H1 (cell line): Measurements from ENCODE around the gene LHFPL2. TPM values are rescaled to one million over a fixed set of nuclear protein-coding genes. Genes with fewer than 3 reads are reported as not detected.

ENCODE experiments used
- CTCF ChIA-PET: fragments of 300-600 bp; sonication (Branson Sonifier 250); formaldehyde crosslinking; loops from one replicate; lab custom pipeline; 2021; ENCODE audit not compliant: partially characterized antibody; lab: Charles Lee
- POLR2A ChIA-PET: fragments of 300-600 bp; sonication (Branson Sonifier 250); formaldehyde crosslinking; loops from one replicate; lab custom pipeline; 2021; ENCODE audit warnings: inconsistent platforms; ENCODE audit not compliant: partially characterized antibody; lab: Charles Lee
- DNase-seq, 2 experiments: peaks; one replicate each; pipeline versions ENCODE4 v3.0.0 to v3.0.0-alpha.2; 2010 to 2022; ENCODE audit warnings: low spot score in 2 of 2, low read depth in 1 of 2, mixed read lengths in 1 of 2
- FAIRE-seq: peaks from 2 replicates; lab custom pipeline; 2011; peaks lifted over from hg19 to GRCh38; lab: Jason Lieb, UNC
- H2AFZ ChIP-seq: 2 replicates; pipeline ENCODE4 v1.8.1; 2012; ENCODE audit warnings: low read length, inconsistent platforms
- H2AK5ac ChIP-seq: 2 replicates; pipeline ENCODE4 v1.6.1; 2013; ENCODE audit warnings: low read depth, low read length
- H2BK120ac ChIP-seq: replicated peaks from 2 replicates; pipeline ENCODE3; 2013; ENCODE audit warnings: low read depth, low read length, inconsistent platforms
- H2BK12ac ChIP-seq: 2 replicates; pipeline ENCODE4 v1.6.1; 2013; ENCODE audit warnings: low read depth, low read length
- H2BK15ac ChIP-seq: 2 replicates; pipeline ENCODE4 v1.6.1; 2013; ENCODE audit warnings: low read length
- H2BK20ac ChIP-seq: 2 replicates; pipeline ENCODE4 v1.6.1; 2013; ENCODE audit warnings: low read length
- H2BK5ac ChIP-seq: 2 replicates; pipeline ENCODE4 v1.6.1; 2013; ENCODE audit warnings: low read depth, low read length
- H3K14ac ChIP-seq: 2 replicates; pipeline ENCODE4 v1.6.1; 2013; ENCODE audit warnings: inconsistent platforms; ENCODE audit not compliant: insufficient read length
- H3K18ac ChIP-seq: 2 replicates; pipeline ENCODE4 v1.6.1; 2013; ENCODE audit warnings: low read length; ENCODE audit errors: extremely low read depth
- H3K23ac ChIP-seq: 2 replicates; pipeline ENCODE4 v1.6.1; 2013; ENCODE audit warnings: inconsistent platforms; ENCODE audit not compliant: insufficient read length
- H3K23me2 ChIP-seq: 2 replicates; pipeline ENCODE4 v1.6.1; 2013; ENCODE audit warnings: low read depth, low read length
- H3K27ac ChIP-seq: 2 replicates; pipeline ENCODE4 v1.6.1; 2011; ENCODE audit warnings: low read depth, low read length, inconsistent platforms
- H3K27me3 ChIP-seq, 4 experiments: replicated peaks in 1 of 4; 1 replicate in 1 of 4; 2 replicates in 3 of 4; pipeline versions ENCODE4 v1.6.1 to v1.8.1; 2011 to 2013; ENCODE audit warnings: low read length in 3 of 4, mild to moderate bottlenecking in 3 of 4, inconsistent platforms in 2 of 4, mixed read lengths in 2 of 4, moderate library complexity in 1 of 4; ENCODE audit not compliant: control insufficient read depth in 3 of 4, insufficient read depth in 3 of 4; ENCODE audit errors: extremely low read depth in 1 of 4
- H3K36me3 ChIP-seq, 4 experiments: 2 replicates each; pipeline versions ENCODE4 v1.6.1 to v1.8.1; 2011 to 2013; ENCODE audit warnings: mild to moderate bottlenecking in 4 of 4, low read length in 3 of 4, moderate library complexity in 2 of 4, control low read depth in 1 of 4, inconsistent platforms in 1 of 4; ENCODE audit not compliant: insufficient read depth in 4 of 4, control insufficient read depth in 2 of 4
- H3K4ac ChIP-seq: replicated peaks from 2 replicates; pipeline ENCODE3; 2013; ENCODE audit warnings: low read length, low read depth, mixed read lengths, inconsistent platforms; ENCODE audit not compliant: insufficient read length
- H3K4me1 ChIP-seq, 4 experiments: replicated peaks in 1 of 4; 1 replicate in 1 of 4; 2 replicates in 3 of 4; pipeline versions ENCODE4 v1.6.1 to v1.8.1; 2011 to 2013; ENCODE audit warnings: low read length in 3 of 4, inconsistent platforms in 2 of 4, mixed read lengths in 1 of 4; ENCODE audit not compliant: insufficient read depth in 4 of 4, control insufficient read depth in 3 of 4
- H3K4me2 ChIP-seq, 2 experiments: 2 replicates each; pipeline versions ENCODE4 v1.6.1 to v1.8.1; 2011 to 2013; ENCODE audit warnings: low read depth in 2 of 2, low read length in 2 of 2, control low read depth in 1 of 2, inconsistent platforms in 1 of 2, mild to moderate bottlenecking in 1 of 2; ENCODE audit not compliant: insufficient read depth in 1 of 2
- H3K4me3 ChIP-seq, 4 experiments: fragments of 200-600, 300-600 bp in 1 of 4; sonication (generic), shearing (Covaris generic), sonication (Bioruptor Twin) in 1 of 4; 2 replicates each; pipeline versions ENCODE4 v1.5.1 to v1.8.1; 2011 to 2016; ENCODE audit warnings: low read length in 4 of 4, low read depth in 3 of 4, control low read depth in 2 of 4, inconsistent platforms in 2 of 4, mild to moderate bottlenecking in 2 of 4, mixed read lengths in 1 of 4, moderate library complexity in 1 of 4; ENCODE audit not compliant: insufficient read depth in 2 of 4; ENCODE audit errors: extremely low read depth in 1 of 4
- H3K56ac ChIP-seq: replicated peaks from 2 replicates; pipeline ENCODE3; 2013; ENCODE audit warnings: low read depth, mild to moderate bottlenecking, mixed read lengths, low read length, inconsistent platforms; ENCODE audit not compliant: insufficient read length
- H3K79me1 ChIP-seq: 2 replicates; pipeline ENCODE4 v1.6.1; 2013; ENCODE audit warnings: low read depth, low read length, control low read depth
- H3K79me2 ChIP-seq, 2 experiments: 2 replicates each; pipeline versions ENCODE4 v1.6.1 to v1.8.1; 2012 to 2013; ENCODE audit warnings: low read length in 2 of 2, mild to moderate bottlenecking in 2 of 2, inconsistent platforms in 1 of 2; ENCODE audit not compliant: insufficient read depth in 2 of 2, control insufficient read depth in 1 of 2
- H3K9ac ChIP-seq, 4 experiments: replicated peaks in 1 of 4; 1 replicate in 1 of 4; 2 replicates in 3 of 4; pipeline versions ENCODE4 v1.6.1 to v1.8.1; 2011 to 2013; ENCODE audit warnings: low read depth in 3 of 4, low read length in 3 of 4, control low read depth in 2 of 4, mild to moderate bottlenecking in 2 of 4, moderate library complexity in 2 of 4, inconsistent platforms in 1 of 4; ENCODE audit errors: extremely low read depth in 1 of 4
- H3K9me3 ChIP-seq, 2 experiments: 2 replicates each; pipeline versions ENCODE4 v1.6.1 to v1.8.1; 2012 to 2013; ENCODE audit warnings: mild to moderate bottlenecking in 2 of 2, moderate library complexity in 2 of 2, control low read depth in 1 of 2, inconsistent platforms in 1 of 2, low read depth in 1 of 2, low read length in 1 of 2, mixed read lengths in 1 of 2; ENCODE audit not compliant: insufficient read depth in 2 of 2
- H4K20me1 ChIP-seq, 2 experiments: replicated peaks in 1 of 2; 2 replicates each; pipeline versions ENCODE3 to v1.8.1; 2011 to 2013; ENCODE audit warnings: inconsistent platforms in 2 of 2, low read length in 2 of 2, mild to moderate bottlenecking in 1 of 2; ENCODE audit not compliant: insufficient read depth in 2 of 2, control insufficient read depth in 1 of 2
- H4K5ac ChIP-seq: 2 replicates; pipeline ENCODE4 v1.6.1; 2013; ENCODE audit warnings: low read length, low read depth, mixed read lengths, inconsistent platforms; ENCODE audit not compliant: insufficient read length
- H4K8ac ChIP-seq: 2 replicates; pipeline ENCODE4 v1.8.0; 2013; ENCODE audit warnings: mild to moderate bottlenecking, moderate library complexity, low read length, inconsistent platforms; ENCODE audit not compliant: insufficient read depth; ENCODE audit errors: extremely low read depth
- H4K91ac ChIP-seq: replicated peaks from 2 replicates; pipeline ENCODE3; 2013; ENCODE audit warnings: low read length, mixed read lengths, inconsistent platforms; ENCODE audit not compliant: insufficient read length
- CHD1 ChIP-seq: IDR thresholded peaks from 2 replicates; pipeline ENCODE4 v1.6.1; 2012; ENCODE audit warnings: low read depth, low read length, improper control_type of control experiment
- HDAC6 ChIP-seq: IDR thresholded peaks from one replicate; pipeline ENCODE4 v1.7.1; 2012; ENCODE audit warnings: low read depth, mild to moderate bottlenecking, inconsistent platforms, low read length, moderate library complexity
- KDM5A ChIP-seq: fragments of 200-600 bp; IDR thresholded peaks from 2 replicates; pipeline ENCODE4 v1.7.1; 2012; ENCODE audit warnings: mild to moderate bottlenecking, low read length, inconsistent platforms, mixed read lengths
- POLR2A ChIP-seq, 2 experiments: IDR thresholded peaks; 1 replicate in 1 of 2; 2 replicates in 1 of 2; pipeline ENCODE4 v1.6.1; 2011; ENCODE audit warnings: low read depth in 2 of 2, low read length in 2 of 2, mild to moderate bottlenecking in 2 of 2; ENCODE audit errors: control extremely low read depth in 1 of 2
- RXRA ChIP-seq: IDR thresholded peaks from 2 replicates; pipeline ENCODE4 v1.6.1; 2011; ENCODE audit warnings: low read depth, mild to moderate bottlenecking, low read length, moderate library complexity; ENCODE audit not compliant: insufficient read depth
- TBP ChIP-seq: IDR thresholded peaks from 2 replicates; pipeline ENCODE4 v1.6.1; 2011; ENCODE audit warnings: low read depth, low read length, improper control_type of control experiment
- WGBS, 2 experiments: shearing (Covaris generic) in 1 of 2; methylation state at CpG; one replicate each; pipeline versions ENCODE4 v1.1.6 to v1.1.7; 2013 to 2015; ENCODE audit warnings: low lambda C conversion rate in 2 of 2, mixed read lengths in 2 of 2, inconsistent platforms in 1 of 2, low coverage in 1 of 2, missing lambda C conversion rate in 1 of 2; ENCODE audit not compliant: insufficient replicate concordance in 2 of 2, insufficient coverage in 1 of 2, insufficient read length in 1 of 2; ENCODE audit errors: extremely low coverage in 1 of 2, missing lambda C conversion rate in 1 of 2; 5-methylcytosine and 5-hydroxymethylcytosine counted together
- polyA plus RNA-seq, 7 experiments: library from polyadenylated mRNA; depleted of rRNA in 3 of 7; stranded (reverse) in 5 of 7; unstranded in 2 of 7; fragments of >200 nt in 5 of 7; fragments of 200-250 nt in 2 of 7; gene quantifications; 1 replicate in 5 of 7; 2 replicates in 1 of 7; 4 replicates in 1 of 7; pipeline versions ENCODE4 v1.2.1 to v1.2.3, GENCODE V29; 2011 to 2013; ENCODE audit warnings: missing spikeins in 2 of 7, mixed read lengths in 2 of 7
- total RNA-seq: library from RNA; stranded (reverse); fragmentation: NEBNext Ultra II Directional; extraction: Animal tissue kit (Norgen Biotek cat#: 25700); gene quantifications from 2 replicates; pipeline ENCODE4 v1.2.1, GENCODE V29; 2021

LHFPL2 gene
- total and polyA plus RNA-seq, 2 of the 8 experiments (the other 6 are each of a cell fraction or from before 2014, with no cell fraction given), result 9.6 to 43.0 TPM

GRCh38 chr5:78501411-78502352 is 146.9 kb downstream of the LHFPL2 start:
- Histone ChIP-seq H2BK20ac (no peak overlapping the region), H4K5ac (no peak overlapping the region), H3K14ac (no peak overlapping the region), H3K27me3 (no peaks in the 10 kb centered on the region; a peak in 1 of 7 replicates), H3K4ac (no peak overlapping the region), H2BK5ac (no peak overlapping the region), H2BK15ac (no peak overlapping the region), H3K4me2 (no peak overlapping the region), H4K91ac (no peak overlapping the region), H3K9ac (no peak overlapping the region), H3K9me3 (no peaks in the 10 kb centered on the region), H3K4me3 (no peak overlapping the region), H3K79me2 (peaks cover 0 to 70% of the 10 kb centered on the region in 2 experiments; a peak in 3 of 4 replicates), H3K27ac (no peak overlapping the region), H3K23ac (no peak overlapping the region), H3K36me3 (no peaks in the 10 kb centered on the region), H2AK5ac (no peak overlapping the region), H3K23me2 (no peaks in the 10 kb centered on the region), H3K56ac (no peak overlapping the region), H3K4me1 (peaks cover 3 to 12% (median 7%) of the 10 kb centered on the region in 4 experiments; a peak in 6 of 7 replicates), H3K79me1 (peaks cover 12% of the 10 kb centered on the region), H3K18ac (no peak overlapping the region), H2AFZ (no peak overlapping the region), H2BK12ac (no peak overlapping the region), H2BK120ac (no peak overlapping the region), H4K20me1 (no peaks in the 10 kb centered on the region), H4K8ac (no peak overlapping the region)
- WGBS, 2 experiments, result 95% methylated on average over 9 of the region's 9 CpGs; no CpG with 5 or more reads in 1 of the 2 experiments
- ChIA-PET POLR2A (interaction anchor here (0.9 kb wide), 1 partner anchor 8 kb away, joined by 3 read pairs; no protein-coding TSS in a partner anchor), CTCF (interaction anchor here (1.0 to 2.0 kb wide), 5 partner anchors 10 to 152 kb away, joined by 3 to 7 read pairs (median 4); no protein-coding TSS in a partner anchor)
- TF ChIP-seq HDAC6, result no peak
- TF ChIP-seq POLR2A (IDR thresholded peaks at IDR 0.05; ENCODE audit: control extremely low read depth in 1 of 2, low read depth in 2 of 2, low read length in 2 of 2), result no peak
- TF ChIP-seq TBP, result no peak
- TF ChIP-seq RXRA, result no peak
- TF ChIP-seq KDM5A, result no peak
- no peak for TF ChIP-seq CHD1
- peak in 1 of 2 experiments; percentile 20 for DNase-seq
- FAIRE-seq, result no peak
